ENCODE results near the gene POLDIP2. TPM values are rescaled to one million over a fixed set of nuclear protein-coding genes. Genes with fewer than 3 reads are reported as not detected.

Gene POLDIP2
- total RNA-seq, 1 donor: 82.9 TPM

GRCh38 chr17:28394337-28395116 is 37.2 kb upstream of the POLDIP2 start:
- Histone ChIP-seq H2AFZ (ENCODE audit: low read length) (no peak overlapping the region), H3K4me2 (ENCODE audit: insufficient read depth, low read length) (no peak overlapping the region), H3K27me3 (ENCODE audit: insufficient read depth, low read length) (no peaks in the 10 kb centered on the region), H3K9me3 (ENCODE audit: low read depth, low read length) (no peaks in the 10 kb centered on the region), H3K36me3 (ENCODE audit: insufficient read depth, low read length) (peaks cover 2% of the 10 kb centered on the region), H3K79me2 (ENCODE audit: insufficient read depth, low read length) (no peaks in the 10 kb centered on the region), H3K27ac (ENCODE audit: low read depth, low read length) (no peak overlapping the region), H4K20me1 (ENCODE audit: insufficient read depth, low read length) (peaks cover 7% of the 10 kb centered on the region), H3K4me3 (ENCODE audit: insufficient read depth, low read length) (no peak overlapping the region), H3K4me1 (ENCODE audit: insufficient read depth, low read length) (peaks cover 9% of the 10 kb centered on the region)
- DNase-seq (ENCODE audit: insufficient read length, low spot score, missing footprints): peak; percentile 89
- no peak for TF ChIP-seq CTCF (IDR thresholded peaks at IDR 0.05; ENCODE audit: extremely low read depth, low read depth, low read length)

- H3K79me2 ChIP-seq (ENCODE audit: insufficient read depth, low read length): no peaks in the 10 kb centered on the region
- peak; percentile 92 for DNase-seq (ENCODE audit: insufficient read length, low spot score, missing footprints)
- no peak overlapping the region for H3K27ac ChIP-seq (ENCODE audit: low read depth, low read length)
- peaks cover 3% of the 10 kb centered on the region for H4K20me1 ChIP-seq (ENCODE audit: insufficient read depth, low read length)
- TF ChIP-seq CTCF (IDR thresholded peaks at IDR 0.05; ENCODE audit: extremely low read depth, low read depth, low read length): no peak
- H3K9me3 ChIP-seq (ENCODE audit: low read depth, low read length): no peaks in the 10 kb centered on the region
- H3K4me1 ChIP-seq (ENCODE audit: insufficient read depth, low read length): peaks cover 4% of the 10 kb centered on the region
- no peak overlapping the region for H2AFZ ChIP-seq (ENCODE audit: low read length)
- no peak overlapping the region for H3K4me2 ChIP-seq (ENCODE audit: insufficient read depth, low read length)
- no peaks in the 10 kb centered on the region for H3K27me3 ChIP-seq (ENCODE audit: insufficient read depth, low read length)
- H3K4me3 ChIP-seq (ENCODE audit: insufficient read depth, low read length): no peak overlapping the region
- no peaks in the 10 kb centered on the region for H3K36me3 ChIP-seq (ENCODE audit: insufficient read depth, low read length)
Observed at GRCh38 chr17:28392491-28392890, 35.2 kb upstream of the POLDIP2 start.

- H3K27me3 ChIP-seq (ENCODE audit: insufficient read depth, low read length): no peaks in the 10 kb centered on the region
- no peaks in the 10 kb centered on the region for H3K9me3 ChIP-seq (ENCODE audit: low read depth, low read length)
- H3K4me2 ChIP-seq (ENCODE audit: insufficient read depth, low read length): no peak overlapping the region
- H2AFZ ChIP-seq (ENCODE audit: low read length): no peak overlapping the region
- no peak overlapping the region for H3K4me3 ChIP-seq (ENCODE audit: insufficient read depth, low read length)
- no peak overlapping the region for H3K27ac ChIP-seq (ENCODE audit: low read depth, low read length)
- no peaks in the 10 kb centered on the region for H3K36me3 ChIP-seq (ENCODE audit: insufficient read depth, low read length)
- H4K20me1 ChIP-seq (ENCODE audit: insufficient read depth, low read length): peaks cover 3% of the 10 kb centered on the region
- peaks cover 4% of the 10 kb centered on the region for H3K4me1 ChIP-seq (ENCODE audit: insufficient read depth, low read length)
- H3K79me2 ChIP-seq (ENCODE audit: insufficient read depth, low read length): no peaks in the 10 kb centered on the region
- no peak for TF ChIP-seq CTCF (IDR thresholded peaks at IDR 0.05; ENCODE audit: extremely low read depth, low read depth, low read length)
- no peak for DNase-seq (ENCODE audit: insufficient read length, low spot score, missing footprints)
Observed at GRCh38 chr17:28391401-28391800, 34.1 kb upstream of the POLDIP2 start.

GRCh38 chr17:28390984-28391383 is 33.7 kb upstream of the POLDIP2 start:
- H3K4me1 ChIP-seq (ENCODE audit: insufficient read depth, low read length): peaks cover 4% of the 10 kb centered on the region
- H3K79me2 ChIP-seq (ENCODE audit: insufficient read depth, low read length): no peaks in the 10 kb centered on the region
- TF ChIP-seq CTCF (IDR thresholded peaks at IDR 0.05; ENCODE audit: extremely low read depth, low read depth, low read length): no peak

More at GRCh38 chr17:28390984-28391383, 33.7 kb upstream of the POLDIP2 start:
- H3K4me3 ChIP-seq (ENCODE audit: insufficient read depth, low read length): no peak overlapping the region
- no peaks in the 10 kb centered on the region for H3K36me3 ChIP-seq (ENCODE audit: insufficient read depth, low read length)
- no peak for DNase-seq (ENCODE audit: insufficient read length, low spot score, missing footprints)
- H3K27me3 ChIP-seq (ENCODE audit: insufficient read depth, low read length): no peaks in the 10 kb centered on the region
- no peak overlapping the region for H3K4me2 ChIP-seq (ENCODE audit: insufficient read depth, low read length)
- no peaks in the 10 kb centered on the region for H3K9me3 ChIP-seq (ENCODE audit: low read depth, low read length)
- no peak overlapping the region for H2AFZ ChIP-seq (ENCODE audit: low read length)
- peaks cover 3% of the 10 kb centered on the region for H4K20me1 ChIP-seq (ENCODE audit: insufficient read depth, low read length)
- H3K27ac ChIP-seq (ENCODE audit: low read depth, low read length): no peak overlapping the region
